DMS53 (cell line): ENCODE measurements around the gene RPP14.
"Not testable (repeated sequence)": the region's sequence is repeated elsewhere in the genome, so short reads cannot be mapped to it uniquely, and the experiment has no call there.

Source experiments
- DNase-seq: peaks from one replicate; lab custom pipeline; 2025; lab: John Stamatoyannopoulos, UW

RPP14 gene

GRCh38 chr3:58305882-58306711, at the start of gene RPP14, which contains the start of gene HTD2:
Gene RPP14, plus strand, starts transcription at chr3:58306245. Its CDS starts 4,085 bp downstream, at chr3:58310330.
Gene HTD2, plus strand, starts transcription at chr3:58306520. Its CDS starts 11,094 bp downstream, at chr3:58317614.
- peak; percentile 91 for DNase-seq

GRCh38 chr3:58256511-58256910, 49.5 kb upstream of the RPP14 start:
- DNase-seq = no peak

- DNase-seq = no peak
Observed at GRCh38 chr3:58258392-58259055, 47.5 kb upstream of the RPP14 start.

GRCh38 chr3:58260261-58260731, 45.7 kb upstream of the RPP14 start:
- no peak for DNase-seq

GRCh38 chr3:58260733-58261132, 45.3 kb upstream of the RPP14 start:
- DNase-seq = no peak

GRCh38 chr3:58261954-58262666, 43.9 kb upstream of the RPP14 start:
- DNase-seq = no peak

- DNase-seq = no peak
Observed at GRCh38 chr3:58266577-58266976, 39.5 kb upstream of the RPP14 start.

GRCh38 chr3:58267543-58267942, 38.5 kb upstream of the RPP14 start:
- not testable (repeated sequence) for DNase-seq

- no peak for DNase-seq
Observed at GRCh38 chr3:58269356-58269755, 36.7 kb upstream of the RPP14 start.

GRCh38 chr3:58270485-58270884, 35.6 kb upstream of the RPP14 start:
- no peak for DNase-seq

GRCh38 chr3:58271901-58272501, 34.0 kb upstream of the RPP14 start:
- no peak for DNase-seq

GRCh38 chr3:58272891-58273290, 33.2 kb upstream of the RPP14 start:
- DNase-seq = no peak

- DNase-seq = not testable (repeated sequence)
Observed at GRCh38 chr3:58273362-58273761, 32.7 kb upstream of the RPP14 start.

- DNase-seq = no peak
Observed at GRCh38 chr3:58274027-58274614, 31.9 kb upstream of the RPP14 start.

GRCh38 chr3:58281069-58281468, 25.0 kb upstream of the RPP14 start:
- DNase-seq = no peak

- no peak for DNase-seq
Observed at GRCh38 chr3:58285334-58285733, 20.7 kb upstream of the RPP14 start.

- no peak for DNase-seq
Observed at GRCh38 chr3:58287354-58287753, 18.7 kb upstream of the RPP14 start.

GRCh38 chr3:58288011-58288728, 17.9 kb upstream of the RPP14 start:
- no peak for DNase-seq

GRCh38 chr3:58288964-58289613, 17.0 kb upstream of the RPP14 start:
- not testable (repeated sequence) for DNase-seq

GRCh38 chr3:58290446-58290845, 15.6 kb upstream of the RPP14 start:
- not testable (repeated sequence) for DNase-seq
